Muscle of leg (tissue), 11 donors: ENCODE results near the gene HM13. TPM values are rescaled to one million over a fixed set of nuclear protein-coding genes. Genes with fewer than 3 reads are reported as not detected.
"Not testable (repeated sequence)": the region's sequence is repeated elsewhere in the genome, so short reads cannot be mapped to it uniquely, and the experiment has no call there.

Experiments used
- DNase-seq: peaks from one replicate; pipeline ENCODE4 v3.0.0; 2013
- H3K27ac ChIP-seq: one replicate; pipeline ENCODE4 v1.5.1; 2013; ENCODE audit warnings: mild to moderate bottlenecking, low read length, control low read depth
- H3K27me3 ChIP-seq: one replicate; pipeline ENCODE4 v1.6.1; 2013; ENCODE audit warnings: low read length; ENCODE audit not compliant: control insufficient read depth, insufficient read depth
- H3K36me3 ChIP-seq: one replicate; pipeline ENCODE4 v1.6.1; 2013; ENCODE audit warnings: low read length; ENCODE audit not compliant: control insufficient read depth, insufficient read depth
- H3K4me1 ChIP-seq: one replicate; pipeline ENCODE4 v1.6.1; 2013; ENCODE audit warnings: low read length; ENCODE audit not compliant: control insufficient read depth, insufficient read depth
- H3K4me3 ChIP-seq: one replicate; pipeline ENCODE4 v1.5.1; 2013; ENCODE audit warnings: low read length, control low read depth
- H3K9me3 ChIP-seq: replicated peaks from 2 replicates; pipeline ENCODE4 v1.6.1; 2013; ENCODE audit warnings: low read depth, low read length; ENCODE audit not compliant: control insufficient read depth
- WGBS: methylation state at CpG from one replicate; pipeline ENCODE4 v1.1.5; 2013; ENCODE audit warnings: missing lambda C conversion rate; ENCODE audit not compliant: insufficient coverage; 5-methylcytosine and 5-hydroxymethylcytosine counted together
- polyA plus RNA-seq, 8 donors: library from polyadenylated mRNA; unstranded; fragments of 120-200 nt; gene quantifications; one replicate each; pipeline versions ENCODE4 v1.2.1 to v1.2.3, GENCODE V29; 2013; ENCODE audit warnings: inconsistent platforms in 1 of 8, low replicate concordance in 1 of 8; ENCODE audit not compliant: insufficient read length in 8 of 8, insufficient read depth in 1 of 8
- total RNA-seq: library from RNA; stranded (reverse); fragments of 120-200 nt; gene quantifications from one replicate; pipeline ENCODE4 v1.2.4, GENCODE V29; 2013

The HM13 gene
- total and polyA plus RNA-seq, 9 donors, result 26.4 to 105 (median 78.5) TPM

GRCh38 chr20:31606804-31607639, 92.8 kb downstream of the HM13 start:
- H3K4me1 ChIP-seq, result peaks cover 59% of the 10 kb centered on the region
- no peaks in the 10 kb centered on the region for H3K9me3 ChIP-seq
- H3K36me3 ChIP-seq, result no peaks in the 10 kb centered on the region
- peak overlapping the region; percentile 82 for H3K4me3 ChIP-seq
- peak; percentile 91 for DNase-seq
- peak overlapping the region; percentile 92 for H3K27ac ChIP-seq
- H3K27me3 ChIP-seq, result peaks cover 12% of the 10 kb centered on the region
- WGBS, result 24% methylated on average over 2 of the region's 8 CpGs

DNA sequence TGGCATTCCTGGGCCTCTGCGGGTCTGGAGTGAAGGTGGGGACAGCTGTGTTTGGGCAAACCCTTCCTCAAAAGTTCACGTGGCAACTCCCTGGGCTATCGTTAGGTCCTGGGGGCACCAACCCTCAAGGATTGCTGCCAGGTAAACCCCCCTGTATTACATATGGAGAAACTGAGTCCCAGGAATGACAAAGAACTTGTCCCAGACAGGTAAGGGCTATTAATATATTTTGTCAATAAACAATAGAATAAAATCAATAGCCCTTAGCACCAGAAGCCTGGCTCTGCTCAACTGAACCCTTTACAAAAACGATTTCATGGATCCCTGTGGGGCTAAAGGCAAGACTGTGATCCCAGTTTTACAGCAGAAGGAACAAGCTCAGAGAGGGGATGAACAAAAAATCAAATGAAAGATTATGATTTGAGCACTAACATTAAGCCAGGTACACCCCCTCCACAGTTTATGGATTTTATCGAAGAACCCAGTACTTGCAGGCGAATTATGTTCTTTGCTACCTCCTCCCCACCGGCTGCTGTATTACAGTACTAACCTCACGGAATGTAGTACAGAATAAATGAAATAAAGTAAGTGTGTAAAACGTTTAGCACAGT, 93.5 kb downstream of the HM13 start:
- Histone ChIP-seq H3K36me3 (no peaks in the 10 kb centered on the region), H3K4me1 (peaks cover 61% of the 10 kb centered on the region), H3K27ac (peak overlapping the region; percentile 92), H3K27me3 (peaks cover 12% of the 10 kb centered on the region), H3K9me3 (no peaks in the 10 kb centered on the region), H3K4me3 (peak overlapping the region; percentile 82)
- no CpG with 5 or more reads among the region's 9 CpGs for whole genome bisulfite sequencing
- DNase-seq, result peak; percentile 70

DNA sequence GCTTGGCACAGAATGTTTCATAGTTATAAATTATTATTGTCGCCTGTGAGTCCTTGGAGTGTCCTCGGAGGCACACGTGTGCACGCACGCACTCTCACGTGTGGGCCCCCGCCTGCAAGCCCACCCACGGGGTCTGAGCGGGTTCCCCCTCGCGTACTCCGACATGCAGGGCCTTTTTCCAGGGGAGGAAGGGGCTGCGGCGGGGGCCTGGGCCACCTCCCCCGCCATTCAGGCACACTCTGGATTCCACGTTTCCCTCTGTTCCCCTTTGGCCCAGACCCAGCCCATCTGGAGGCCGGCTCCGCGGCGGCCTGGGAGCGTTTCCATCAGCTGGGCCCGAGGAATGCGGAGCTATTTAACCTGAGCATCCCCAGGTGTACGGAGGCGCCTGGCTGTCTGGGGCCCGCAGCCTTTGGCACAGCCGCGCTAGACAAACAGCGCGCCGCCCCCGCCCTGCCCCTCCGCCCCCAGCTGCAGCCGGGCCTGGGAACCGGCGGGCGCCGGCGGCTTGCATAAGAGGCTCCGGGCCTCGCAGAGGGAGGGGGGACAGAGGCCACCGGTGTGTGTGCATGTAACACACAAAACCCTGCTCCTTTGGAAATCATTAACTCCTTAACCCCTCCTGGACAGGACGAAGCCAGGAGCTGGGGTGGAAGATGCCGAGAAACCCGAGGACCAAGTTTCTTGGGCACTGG, 94.2 kb downstream of the HM13 start:
- Histone ChIP-seq H3K9me3 (no peaks in the 10 kb centered on the region), H3K36me3 (no peaks in the 10 kb centered on the region), H3K27me3 (peaks cover 12% of the 10 kb centered on the region), H3K4me1 (peaks cover 56% of the 10 kb centered on the region), H3K4me3 (no peak overlapping the region), H3K27ac (peak overlapping the region; percentile 92)
- DNase-seq, result peak; percentile 93
- WGBS, result under 1% methylated on average over 27 of the region's 45 CpGs

GRCh38 chr20:31612271-31612640, 98.0 kb downstream of the HM13 start:
- WGBS, result 90% methylated on average over 10 of the region's 12 CpGs
- not testable (repeated sequence) for H3K4me3 ChIP-seq, DNase-seq, H3K27me3 ChIP-seq, H3K9me3 ChIP-seq, H3K27ac ChIP-seq, H3K36me3 ChIP-seq
- peaks cover 29% of the 10 kb centered on the region for H3K4me1 ChIP-seq

DNA sequence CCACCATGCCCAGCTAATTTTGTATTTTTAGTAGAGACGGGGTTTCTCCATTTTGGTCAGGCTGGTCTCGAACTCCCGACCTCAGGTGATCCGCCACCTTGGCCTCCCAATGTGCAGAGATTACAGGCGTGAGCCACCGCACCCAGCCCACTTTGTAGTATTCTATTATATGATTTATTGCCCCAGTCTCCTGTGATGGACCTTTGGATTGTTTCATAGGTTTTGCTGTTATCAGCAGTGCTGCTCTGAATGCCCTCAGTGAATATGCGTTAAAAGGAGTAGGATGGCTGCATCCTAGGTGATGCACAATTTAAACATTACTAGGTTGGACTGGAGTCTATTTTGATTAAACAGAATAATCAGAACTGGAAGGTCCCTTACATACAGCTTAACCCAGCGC, 101.2 kb downstream of the HM13 start:
- H3K4me1 ChIP-seq, result peaks cover 8% of the 10 kb centered on the region
- no peak for DNase-seq
- no peak overlapping the region for H3K27ac ChIP-seq
- no peaks in the 10 kb centered on the region for H3K9me3 ChIP-seq
- H3K4me3 ChIP-seq, result no peak overlapping the region
- no CpG with 5 or more reads among the region's 8 CpGs for WGBS
- H3K36me3 ChIP-seq, result no peaks in the 10 kb centered on the region
- no peaks in the 10 kb centered on the region for H3K27me3 ChIP-seq

- no peak overlapping the region for H3K4me3 ChIP-seq
- H3K36me3 ChIP-seq, result no peaks in the 10 kb centered on the region
- H3K4me1 ChIP-seq, result peaks cover 4% of the 10 kb centered on the region
- H3K9me3 ChIP-seq, result no peaks in the 10 kb centered on the region
- 87% methylated on average over 4 of the region's 6 CpGs for WGBS
- no peak overlapping the region for H3K27ac ChIP-seq
- DNase-seq, result no peak
- no peaks in the 10 kb centered on the region for H3K27me3 ChIP-seq
Observed at GRCh38 chr20:31617432-31618104, 103.3 kb downstream of the HM13 start.

Other genes with a start within 250 kb of the HM13 start
- gene DEFB116, start 205.9 kb upstream of the HM13 start, total RNA-seq, result not detected
- gene DEFB116, start 205.9 kb upstream of the HM13 start, polyA plus RNA-seq, result 1 to 10 TPM in 1 of 8 donors, not detected in 7; 1.0 TPM
- gene DEFB118, start 145.8 kb upstream of the HM13 start, total RNA-seq, result not detected
- gene DEFB118, start 145.8 kb upstream of the HM13 start, polyA plus RNA-seq, result not detected
- not detected for gene DEFB119, start 123.9 kb upstream of the HM13 start, total RNA-seq
- not detected for gene DEFB119, start 123.9 kb upstream of the HM13 start, polyA plus RNA-seq
- not detected for gene DEFB121, start 108.2 kb upstream of the HM13 start, total RNA-seq
- gene DEFB121, start 108.2 kb upstream of the HM13 start, polyA plus RNA-seq, result not detected
- gene DEFB123, start 73.8 kb upstream of the HM13 start, total RNA-seq, result not detected
- not detected for gene DEFB123, start 73.8 kb upstream of the HM13 start, polyA plus RNA-seq
- 0.62 TPM for gene DEFB124, start 39.3 kb upstream of the HM13 start, total RNA-seq
- gene DEFB124, start 39.3 kb upstream of the HM13 start, polyA plus RNA-seq, result 1 to 10 TPM in 4 of 8 donors, under 1 TPM in 3, not detected in 1; 0.41 to 1.7 (median 1.4) TPM
- 9.6 TPM for gene REM1, start 39.2 kb upstream of the HM13 start, total RNA-seq
- gene REM1, start 39.2 kb upstream of the HM13 start, polyA plus RNA-seq, result 1 to 10 TPM; 3.6 to 8.5 (median 5.6) TPM
- 79.2 TPM for gene ID1, start 90.8 kb downstream of the HM13 start, total RNA-seq
- gene ID1, start 90.8 kb downstream of the HM13 start, polyA plus RNA-seq, result 10 to 100 TPM; 21.2 to 51.1 (median 36.0) TPM
- 11.4 TPM for gene COX4I2, start 123.5 kb downstream of the HM13 start, total RNA-seq
- 10 to 100 TPM in 3 of 8 donors, 1 to 10 TPM in 5; 7.0 to 12.5 (median 8.5) TPM for gene COX4I2, start 123.5 kb downstream of the HM13 start, polyA plus RNA-seq
- gene BCL2L1, start 208.4 kb downstream of the HM13 start, total RNA-seq, result 27.5 TPM
- gene BCL2L1, start 208.4 kb downstream of the HM13 start, polyA plus RNA-seq, result 10 to 100 TPM; 34.8 to 48.2 (median 41.3) TPM
- 21.9 TPM for gene TPX2, start 224.8 kb downstream of the HM13 start, total RNA-seq
- 10 to 100 TPM; 21.4 to 42.7 (median 31.3) TPM for gene TPX2, start 224.8 kb downstream of the HM13 start, polyA plus RNA-seq